Right lobe of liver (tissue), 4 donors: ENCODE data around the gene CCDC88C.

Experiments
- CTCF ChIP-seq, 4 donors: fragments of 200-600 bp in 3 of 4; fragments of 450-650 bp in 1 of 4; IDR thresholded peaks; one replicate each; pipeline versions ENCODE4 v1.5.1 to v1.8.0; 2016 to 2022; ENCODE audit warnings: antibody characterized with exemption in 4 of 4, mild to moderate bottlenecking in 2 of 4
- POLR2A ChIP-seq: fragments of 450-650 bp; IDR thresholded peaks from one replicate; pipeline ENCODE4 v1.6.1; 2017; ENCODE audit warnings: antibody characterized with exemption, mild to moderate bottlenecking
- donor health status: DM: no; HTN: no; CAD: no.
- donor health status: DM: no; HTN: no; CAD: no.
- donor health status: DM: no; HTN: yes; CAD: no.

GRCh38 chr14:91380610-91381371, 36.8 kb downstream of the CCDC88C start:
- no peak for TF ChIP-seq CTCF (IDR thresholded peaks at IDR 0.05)
- no peak for TF ChIP-seq POLR2A
